Activated CD4-positive, alpha-beta T cell treated with anti-CD3 and anti-CD28 coated beads for 48 hours (primary cell): ENCODE measurements around the gene CALN1.

Experiments used
- DNase-seq: peaks from one replicate; pipeline ENCODE4 v3.0.0-alpha.2; 2020

CALN1 gene

GRCh38 chr7:72028267-72028666 is 383.9 kb downstream of the CALN1 start:
- DNase-seq, result no peak

- DNase-seq, result no peak
Measured at GRCh38 chr7:72025381-72025960, 386.7 kb downstream of the CALN1 start.

GRCh38 chr7:72023926-72024325 is 388.2 kb downstream of the CALN1 start:
- DNase-seq, result no peak

GRCh38 chr7:72021716-72022115 is 390.4 kb downstream of the CALN1 start:
- DNase-seq, result no peak

GRCh38 chr7:72020311-72020710 is 391.8 kb downstream of the CALN1 start:
- no peak for DNase-seq

- no peak for DNase-seq
Measured at GRCh38 chr7:72019436-72019835, 392.7 kb downstream of the CALN1 start.

- no peak for DNase-seq
Measured at GRCh38 chr7:72017756-72018155, 394.4 kb downstream of the CALN1 start.

- no peak for DNase-seq
Measured at GRCh38 chr7:72016574-72016973, 395.6 kb downstream of the CALN1 start.

GRCh38 chr7:72015136-72015535 is 397.0 kb downstream of the CALN1 start:
- no peak for DNase-seq

- DNase-seq, result no peak
Measured at GRCh38 chr7:72007018-72007417, 405.1 kb downstream of the CALN1 start.

GRCh38 chr7:72003236-72003635 is 408.9 kb downstream of the CALN1 start:
- DNase-seq, result no peak

- no peak for DNase-seq
Measured at GRCh38 chr7:71996141-71996540, 416.0 kb downstream of the CALN1 start.

- DNase-seq, result no peak
Measured at GRCh38 chr7:71995111-71995510, 417.0 kb downstream of the CALN1 start.

- no peak for DNase-seq
Measured at GRCh38 chr7:71991586-71991985, 420.6 kb downstream of the CALN1 start.

GRCh38 chr7:71990138-71990462 is 422.0 kb downstream of the CALN1 start:
- DNase-seq, result no peak

GRCh38 chr7:71988201-71988600 is 423.9 kb downstream of the CALN1 start:
- DNase-seq, result no peak

- no peak for DNase-seq
Measured at GRCh38 chr7:71987200-71987767, 424.9 kb downstream of the CALN1 start.

GRCh38 chr7:71984348-71984747 is 427.8 kb downstream of the CALN1 start:
- no peak for DNase-seq

- no peak for DNase-seq
Measured at GRCh38 chr7:71982851-71983250, 429.3 kb downstream of the CALN1 start.

GRCh38 chr7:71976645-71977044 is 435.5 kb downstream of the CALN1 start:
- DNase-seq, result no peak

GRCh38 chr7:71974611-71975010 is 437.5 kb downstream of the CALN1 start:
- DNase-seq, result no peak

- no peak for DNase-seq
Measured at GRCh38 chr7:71972534-71972933, 439.6 kb downstream of the CALN1 start.

- DNase-seq, result no peak
Measured at GRCh38 chr7:71970725-71971124, 441.4 kb downstream of the CALN1 start.

- DNase-seq, result no peak
Measured at GRCh38 chr7:71962636-71963035, 449.5 kb downstream of the CALN1 start.

GRCh38 chr7:71961283-71961682 is 450.9 kb downstream of the CALN1 start:
- no peak for DNase-seq
